Hepatocyte (in vitro differentiated cells): ENCODE results near the gene FAM168B.

Experiments
- EZH2 ChIP-seq: fragments of 200-600 bp; sonication (generic); IDR thresholded peaks from 2 replicates; pipeline ENCODE4 v1.6.1; 2016; ENCODE audit warnings: antibody characterized with exemption, mild to moderate bottlenecking, borderline replicate concordance
- EZH2phosphoT487 ChIP-seq: fragments of 200-600 bp; sonication (generic); IDR thresholded peaks from one replicate; pipeline ENCODE4 v1.6.1; 2018; ENCODE audit warnings: antibody characterized with exemption, mild to moderate bottlenecking, low read depth, moderate library complexity; ENCODE audit not compliant: unreplicated experiment, severe bottlenecking
- TF ChIP-seq, protein P1 (sequence below): fragments of 200-600 bp; sonication (generic); IDR thresholded peaks from 2 replicates; pipeline ENCODE4 v1.5.1; 2016; ENCODE audit warnings: antibody characterized with exemption, mild to moderate bottlenecking; ENCODE audit not compliant: poor library complexity

- TF ChIP-seq, protein P1, sequence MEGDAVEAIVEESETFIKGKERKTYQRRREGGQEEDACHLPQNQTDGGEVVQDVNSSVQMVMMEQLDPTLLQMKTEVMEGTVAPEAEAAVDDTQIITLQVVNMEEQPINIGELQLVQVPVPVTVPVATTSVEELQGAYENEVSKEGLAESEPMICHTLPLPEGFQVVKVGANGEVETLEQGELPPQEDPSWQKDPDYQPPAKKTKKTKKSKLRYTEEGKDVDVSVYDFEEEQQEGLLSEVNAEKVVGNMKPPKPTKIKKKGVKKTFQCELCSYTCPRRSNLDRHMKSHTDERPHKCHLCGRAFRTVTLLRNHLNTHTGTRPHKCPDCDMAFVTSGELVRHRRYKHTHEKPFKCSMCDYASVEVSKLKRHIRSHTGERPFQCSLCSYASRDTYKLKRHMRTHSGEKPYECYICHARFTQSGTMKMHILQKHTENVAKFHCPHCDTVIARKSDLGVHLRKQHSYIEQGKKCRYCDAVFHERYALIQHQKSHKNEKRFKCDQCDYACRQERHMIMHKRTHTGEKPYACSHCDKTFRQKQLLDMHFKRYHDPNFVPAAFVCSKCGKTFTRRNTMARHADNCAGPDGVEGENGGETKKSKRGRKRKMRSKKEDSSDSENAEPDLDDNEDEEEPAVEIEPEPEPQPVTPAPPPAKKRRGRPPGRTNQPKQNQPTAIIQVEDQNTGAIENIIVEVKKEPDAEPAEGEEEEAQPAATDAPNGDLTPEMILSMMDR = no peak
- TF ChIP-seq EZH2 (no peak), EZH2phosphoT487 (no peak)
Observed at GRCh38 chr2:131022731-131023130, 70.5 kb downstream of the FAM168B start.
